HG02610 (cell line): ENCODE data around the gene KNTC1.
"Not testable (repeated sequence)": the region's sequence is repeated elsewhere in the genome, so short reads cannot be mapped to it uniquely, and the experiment has no call there.

Experiments
- ATAC-seq: cut with Tn5 transposase; IDR thresholded peaks from one replicate; pipeline ENCODE4 v1.9.1; 2021; ENCODE audit warnings: mild to moderate bottlenecking, moderate library complexity; ENCODE audit not compliant: unreplicated experiment

Gene KNTC1

GRCh38 chr12:122643207-122643805 lies 116.3 kb downstream of the KNTC1 start:
- no peak for ATAC-seq

DNA sequence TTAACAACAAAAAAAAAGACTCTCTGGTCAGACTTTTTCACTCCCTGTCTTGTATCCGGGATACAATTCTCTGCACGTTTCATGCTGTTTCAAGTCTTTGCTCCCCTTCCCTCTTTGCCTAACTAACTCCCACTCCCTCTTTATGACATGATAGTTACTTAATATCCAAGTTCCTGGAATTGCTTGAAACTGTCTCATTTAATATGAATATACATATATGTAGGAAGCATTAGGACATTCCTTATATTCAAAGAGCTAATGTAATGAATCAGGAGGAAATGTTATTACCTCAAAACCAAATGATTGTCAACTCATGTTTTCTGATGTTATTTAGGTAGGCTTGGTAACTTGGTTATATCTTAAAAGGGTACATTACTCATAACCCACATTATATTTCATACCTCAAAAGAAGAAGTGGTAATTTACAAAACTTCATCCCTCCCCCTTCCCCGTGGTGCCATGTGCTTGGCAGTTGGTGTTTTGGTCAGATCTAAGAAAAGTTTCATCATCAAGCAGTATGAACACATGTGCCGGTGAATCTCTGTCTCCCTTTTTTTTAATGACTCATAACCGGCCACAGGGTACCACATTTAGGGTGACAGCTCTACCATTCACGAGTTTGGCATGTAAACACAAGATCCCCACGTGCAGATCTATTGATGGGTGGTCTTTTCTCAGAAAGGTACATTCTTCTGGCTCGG lies 119.6 kb downstream of the KNTC1 start:
- peak; percentile 90 for ATAC-seq

- no peak for ATAC-seq
Observed at GRCh38 chr12:122651520-122652224, 124.6 kb downstream of the KNTC1 start.

GRCh38 chr12:122653291-122653690 lies 126.2 kb downstream of the KNTC1 start:
- ATAC-seq: not testable (repeated sequence)

DNA sequence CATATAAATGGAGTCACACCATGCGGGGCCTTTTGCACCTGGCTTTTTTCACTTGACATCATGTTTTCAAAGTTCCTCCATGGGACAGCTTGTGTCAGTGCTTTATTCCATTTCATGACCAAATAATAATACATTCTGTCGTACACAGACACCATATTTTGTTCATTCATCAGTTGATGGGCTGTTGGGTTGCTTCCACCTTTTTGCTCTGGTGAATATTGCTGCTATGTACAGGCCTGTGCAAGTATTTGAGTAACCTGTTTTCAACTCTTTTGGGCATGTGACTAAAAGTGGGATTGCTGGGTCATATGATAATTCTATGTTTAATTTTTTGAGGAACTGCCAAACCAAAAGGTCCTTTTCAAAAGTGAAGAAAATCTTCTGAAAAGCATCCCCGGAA lies 129.2 kb downstream of the KNTC1 start:
- no peak for ATAC-seq

DNA sequence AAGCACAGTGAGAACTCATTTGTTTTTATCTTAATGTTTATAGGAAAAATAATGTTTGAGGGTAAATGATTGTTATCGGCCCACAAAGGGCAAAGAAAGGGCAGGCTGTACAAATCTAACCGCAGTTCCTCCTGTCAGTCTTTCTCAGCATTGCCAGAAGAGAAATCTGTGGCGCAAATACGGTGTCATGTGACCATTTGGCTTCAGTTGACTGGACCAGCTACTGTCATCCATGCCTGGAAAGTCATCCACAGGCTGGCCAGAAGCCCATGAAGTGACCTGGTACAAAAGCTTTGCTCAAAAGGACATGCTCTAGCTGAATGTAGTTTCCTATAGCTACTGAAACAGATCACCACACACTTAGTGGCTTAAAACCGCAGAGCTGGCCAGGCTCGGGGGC lies 132.5 kb downstream of the KNTC1 start:
- no peak for ATAC-seq

- no peak for ATAC-seq
Observed at GRCh38 chr12:122661246-122661645, 134.2 kb downstream of the KNTC1 start.

- ATAC-seq: no peak
Observed at GRCh38 chr12:122661938-122662337, 134.9 kb downstream of the KNTC1 start.

- no peak for ATAC-seq
Observed at GRCh38 chr12:122665349-122665748, 138.3 kb downstream of the KNTC1 start.

DNA sequence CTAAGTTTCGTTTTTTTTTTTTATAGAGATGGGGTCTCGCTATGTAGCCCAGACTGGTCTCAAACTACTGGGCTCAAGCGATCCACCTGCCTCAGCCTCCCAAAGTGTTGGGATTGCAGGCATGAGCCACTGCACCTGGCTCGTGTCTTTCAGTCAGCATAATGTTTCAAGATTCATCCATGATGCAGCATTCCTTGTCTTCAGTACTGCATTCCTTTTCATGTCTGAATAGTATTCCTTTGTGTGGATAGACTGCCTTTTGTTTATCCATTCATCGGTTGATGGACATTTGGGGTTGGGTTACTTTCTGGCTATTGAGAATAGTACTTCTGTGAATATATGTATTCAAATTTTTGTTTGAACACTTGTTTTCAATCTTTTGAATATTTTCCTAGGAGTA lies 138.7 kb downstream of the KNTC1 start:
- no peak for ATAC-seq

DNA sequence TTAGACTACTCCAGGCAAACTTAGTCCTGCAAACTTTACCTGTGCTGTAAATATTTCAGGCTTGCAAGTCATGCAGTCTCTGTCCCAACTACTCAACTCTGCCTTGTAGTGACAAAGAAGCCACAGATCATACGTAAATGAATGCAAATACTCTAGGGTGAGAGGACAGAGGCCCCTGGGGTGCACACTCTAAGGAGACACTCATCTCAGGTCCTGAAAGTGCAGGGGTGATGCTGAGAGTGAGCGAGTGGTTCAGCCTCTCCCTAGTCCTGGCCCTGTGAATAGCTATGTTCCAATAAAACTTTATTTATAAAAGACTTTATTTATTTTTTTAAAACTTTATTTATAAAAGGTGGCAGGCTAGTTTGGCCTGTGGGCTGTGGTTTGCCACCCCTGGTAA lies 141.2 kb downstream of the KNTC1 start:
- no peak for ATAC-seq

GRCh38 chr12:122669397-122670070 lies 142.5 kb downstream of the KNTC1 start:
- no peak for ATAC-seq

DNA sequence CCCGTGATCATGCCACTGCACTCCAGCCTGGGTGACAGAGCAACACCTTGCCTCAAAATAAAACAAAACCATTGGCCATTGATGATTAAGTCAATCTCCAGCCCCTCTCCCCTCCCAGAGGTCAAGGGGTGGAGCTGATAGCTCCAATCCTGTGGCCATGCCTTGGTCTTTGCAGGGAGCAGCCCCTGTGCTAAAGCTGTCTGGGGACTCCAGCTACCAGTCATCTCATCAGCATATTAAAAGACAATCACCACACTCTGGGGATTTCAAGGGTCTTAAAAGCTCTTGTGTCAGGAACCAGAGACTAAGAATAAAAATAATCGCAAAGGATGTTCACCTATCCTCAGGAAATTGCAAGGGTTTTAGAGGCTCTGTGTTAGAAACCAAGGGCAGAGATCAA lies 145.5 kb downstream of the KNTC1 start:
- no peak for ATAC-seq
